PC-9 (cell line): Measurements from ENCODE around the gene SHROOM3.

Source experiments
- EZH2 ChIP-seq: fragments of 200-600 bp; sonication (generic); IDR thresholded peaks from 2 replicates; pipeline ENCODE4 v1.8.0; 2017; ENCODE audit warnings: antibody characterized with exemption, low read depth
- TF ChIP-seq, protein P1 (sequence below): fragments of 200-600 bp; sonication (generic); conservative IDR thresholded peaks from 2 replicates; pipeline ENCODE4 v1.6.1; 2017; ENCODE audit warnings: mixed run types, antibody characterized with exemption, mild to moderate bottlenecking, moderate library complexity

DNA sequence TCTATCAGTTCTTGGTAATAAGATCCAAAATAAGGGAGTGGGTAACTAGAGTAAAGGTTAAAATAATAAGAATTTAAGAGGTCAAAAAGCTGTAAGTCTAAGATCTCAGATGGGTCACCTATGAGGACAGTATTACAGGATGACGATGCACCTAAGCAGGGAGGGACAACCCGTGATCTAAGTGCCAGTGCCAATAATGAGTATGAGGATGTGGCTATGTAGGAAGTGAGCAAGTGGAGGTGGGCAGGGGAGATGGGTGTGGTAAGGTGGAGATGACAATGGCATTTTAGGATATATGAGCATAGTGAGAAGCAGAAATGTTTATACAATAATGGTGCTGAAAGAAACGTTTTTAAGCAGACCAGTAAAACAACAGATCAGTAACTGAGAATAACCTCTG lies 33.4 kb upstream of the SHROOM3 start:
- TF ChIP-seq, protein P1, sequence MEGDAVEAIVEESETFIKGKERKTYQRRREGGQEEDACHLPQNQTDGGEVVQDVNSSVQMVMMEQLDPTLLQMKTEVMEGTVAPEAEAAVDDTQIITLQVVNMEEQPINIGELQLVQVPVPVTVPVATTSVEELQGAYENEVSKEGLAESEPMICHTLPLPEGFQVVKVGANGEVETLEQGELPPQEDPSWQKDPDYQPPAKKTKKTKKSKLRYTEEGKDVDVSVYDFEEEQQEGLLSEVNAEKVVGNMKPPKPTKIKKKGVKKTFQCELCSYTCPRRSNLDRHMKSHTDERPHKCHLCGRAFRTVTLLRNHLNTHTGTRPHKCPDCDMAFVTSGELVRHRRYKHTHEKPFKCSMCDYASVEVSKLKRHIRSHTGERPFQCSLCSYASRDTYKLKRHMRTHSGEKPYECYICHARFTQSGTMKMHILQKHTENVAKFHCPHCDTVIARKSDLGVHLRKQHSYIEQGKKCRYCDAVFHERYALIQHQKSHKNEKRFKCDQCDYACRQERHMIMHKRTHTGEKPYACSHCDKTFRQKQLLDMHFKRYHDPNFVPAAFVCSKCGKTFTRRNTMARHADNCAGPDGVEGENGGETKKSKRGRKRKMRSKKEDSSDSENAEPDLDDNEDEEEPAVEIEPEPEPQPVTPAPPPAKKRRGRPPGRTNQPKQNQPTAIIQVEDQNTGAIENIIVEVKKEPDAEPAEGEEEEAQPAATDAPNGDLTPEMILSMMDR, result no peak
- TF ChIP-seq EZH2, result no peak
